SK-N-SH (cell line): ENCODE results near the gene PERM1. TPM values are rescaled to one million over a fixed set of nuclear protein-coding genes. Genes with fewer than 3 reads are reported as not detected.
A peak's percentile ranks its signal among the peaks of the same experiment; 100 is the strongest.

Experiments
- CTCF ChIA-PET: fragments of 300-600, 350-600 bp; formaldehyde crosslinking; extraction: SDS; loops from one replicate; lab custom pipeline; 2021; lab: Yijun Ruan, JAX
- POLR2A ChIA-PET: fragments of 350-600 bp; sonication (Branson Sonifier 250); formaldehyde crosslinking; extraction: SDS; loops from one replicate; lab custom pipeline; 2020; ENCODE audit warnings: antibody characterized with exemption, inconsistent platforms; lab: Yijun Ruan, JAX
- DNase-seq: peaks from one replicate; pipeline ENCODE4 v3.0.0; 2012
- H2AFZ ChIP-seq: fragments of 200-600 bp; sonication (generic); 2 replicates; pipeline ENCODE4 v1.8.1; 2016; ENCODE audit warnings: antibody characterized with exemption, mild to moderate bottlenecking, low read depth
- H3F3A ChIP-seq: fragments of 200-600 bp; sonication (generic); replicated peaks from 2 replicates; pipeline ENCODE3; 2016; ENCODE audit warnings: antibody characterized with exemption, mild to moderate bottlenecking; ENCODE audit not compliant: insufficient read depth
- H3K27ac ChIP-seq, 2 experiments: fragments of 200-500 bp in 1 of 2; fragments of 200-600 bp in 1 of 2; sonication (Bioruptor generic) in 1 of 2; sonication (generic), shearing (Covaris generic) in 1 of 2; 2 replicates each; pipeline versions ENCODE4 v1.5.1 to v1.6.1; 2014 to 2016; ENCODE audit warnings: low read depth in 2 of 2, inconsistent platforms in 1 of 2, low read length in 1 of 2, mild to moderate bottlenecking in 1 of 2, mixed read lengths in 1 of 2
- H3K27me3 ChIP-seq: fragments of 200-600 bp; sonication (generic), shearing (Covaris generic); 2 replicates; pipeline ENCODE4 v1.6.1; 2016; ENCODE audit warnings: mixed run types; ENCODE audit not compliant: insufficient read depth
- H3K36me3 ChIP-seq, 2 experiments: fragments of 200-500 bp in 1 of 2; fragments of 200-600 bp in 1 of 2; sonication (Bioruptor generic) in 1 of 2; sonication (generic) in 1 of 2; replicated peaks in 1 of 2; 2 replicates each; pipeline versions ENCODE3 to v1.5.1; 2014 to 2016; ENCODE audit warnings: low read length in 1 of 2, mild to moderate bottlenecking in 1 of 2; ENCODE audit not compliant: insufficient read depth in 2 of 2, control insufficient read depth in 1 of 2
- H3K4me1 ChIP-seq, 2 experiments: fragments of 200-500 bp in 1 of 2; fragments of 200-600 bp in 1 of 2; sonication (Bioruptor generic) in 1 of 2; sonication (generic), shearing (Covaris generic) in 1 of 2; 2 replicates each; pipeline versions ENCODE4 v1.5.1 to v1.6.1; 2014 to 2016; ENCODE audit warnings: low read depth in 1 of 2, low read length in 1 of 2, mixed run types in 1 of 2; ENCODE audit not compliant: insufficient read depth in 2 of 2, control insufficient read depth in 1 of 2
- H3K4me2 ChIP-seq: fragments of 200-600 bp; sonication (generic), shearing (Covaris generic); 2 replicates; pipeline ENCODE4 v1.6.1; 2017; ENCODE audit warnings: mixed run types
- H3K4me3 ChIP-seq, 2 experiments: fragments of 200-500 bp in 1 of 2; fragments of 200-600 bp in 1 of 2; sonication (Bioruptor generic) in 1 of 2; sonication (generic), shearing (Covaris generic) in 1 of 2; 2 replicates each; pipeline versions ENCODE4 v1.5.1 to v1.8.1; 2014 to 2016; ENCODE audit warnings: low read depth in 2 of 2, inconsistent platforms in 1 of 2, low read length in 1 of 2, mild to moderate bottlenecking in 1 of 2, mixed read lengths in 1 of 2, moderate library complexity in 1 of 2
- H3K79me2 ChIP-seq: fragments of 200-600 bp; sonication (generic); 2 replicates; pipeline ENCODE4 v1.8.1; 2017; ENCODE audit warnings: mild to moderate bottlenecking; ENCODE audit not compliant: insufficient read depth
- H3K9ac ChIP-seq: fragments of 200-600 bp; sonication (generic); 2 replicates; pipeline ENCODE4 v1.6.1; 2017; ENCODE audit warnings: mixed run types
- H3K9me2 ChIP-seq: fragments of 200-600 bp; sonication (generic); 2 replicates; pipeline ENCODE4 v1.6.1; 2017; ENCODE audit warnings: mixed run types
- H3K9me3 ChIP-seq: fragments of 200-600 bp; sonication (generic); 2 replicates; pipeline ENCODE4 v1.6.1; 2017; ENCODE audit warnings: mixed run types, mild to moderate bottlenecking, moderate library complexity
- H4K20me1 ChIP-seq: fragments of 200-600 bp; sonication (generic); 2 replicates; pipeline ENCODE4 v1.6.1; 2017; ENCODE audit warnings: mild to moderate bottlenecking, mixed run types; ENCODE audit not compliant: insufficient read depth
- ELF1 ChIP-seq: IDR thresholded peaks from 2 replicates; pipeline ENCODE4 v1.4.0; 2012
- EP300 ChIP-seq, 2 experiments: IDR thresholded peaks; 2 replicates each; pipeline versions ENCODE4 v1.4.0 to v1.6.1; 2012; ENCODE audit warnings: borderline replicate concordance in 1 of 2, low read depth in 1 of 2, low read length in 1 of 2
- FOSL2 ChIP-seq: IDR thresholded peaks from 2 replicates; pipeline ENCODE4 v1.4.0; 2012; ENCODE audit warnings: low read depth, mild to moderate bottlenecking, moderate library complexity, borderline replicate concordance
- GABPA ChIP-seq: IDR thresholded peaks from 2 replicates; pipeline ENCODE4 v1.4.0; 2012; ENCODE audit warnings: low read depth, mild to moderate bottlenecking
- GATA2 ChIP-seq: sonication (generic); formaldehyde crosslinking; IDR thresholded peaks from 2 replicates; pipeline ENCODE4 v1.5.0; 2020; ENCODE audit warnings: mild to moderate bottlenecking, missing genetic modification reagents
- JUND ChIP-seq: IDR thresholded peaks from 2 replicates; pipeline ENCODE4 v1.4.0; 2012
- MAX ChIP-seq: IDR thresholded peaks from 2 replicates; pipeline ENCODE4 v1.4.0; 2012; ENCODE audit warnings: low read depth
- MEF2A ChIP-seq: IDR thresholded peaks from 2 replicates; pipeline ENCODE4 v1.4.0; 2012; ENCODE audit warnings: low read depth, borderline replicate concordance
- MXI1 ChIP-seq: IDR thresholded peaks from 2 replicates; pipeline ENCODE4 v1.6.1; 2012; ENCODE audit warnings: mild to moderate bottlenecking, low read depth, low read length, improper control_type of control experiment
- NRF1 ChIP-seq: IDR thresholded peaks from 2 replicates; pipeline ENCODE4 v1.6.1; 2012; ENCODE audit warnings: low read depth, mild to moderate bottlenecking, low read length
- POLR2AphosphoS5 ChIP-seq: IDR thresholded peaks from 2 replicates; pipeline ENCODE4 v1.6.1; 2012; ENCODE audit warnings: low read depth, low read length
- RCOR1 ChIP-seq: fragments of 150-350 bp; IDR thresholded peaks from 2 replicates; pipeline ENCODE4 v1.6.1; 2017; ENCODE audit warnings: antibody characterized with exemption, low read length
- REST ChIP-seq: IDR thresholded peaks from 2 replicates; pipeline ENCODE4 v1.6.1; 2012; ENCODE audit warnings: mild to moderate bottlenecking, low read depth, low read length, moderate library complexity
- RXRA ChIP-seq: IDR thresholded peaks from 2 replicates; pipeline ENCODE4 v1.4.0; 2012; ENCODE audit warnings: low read depth, mild to moderate bottlenecking, borderline replicate concordance
- SIN3A ChIP-seq: IDR thresholded peaks from 2 replicates; pipeline ENCODE4 v1.6.1; 2012; ENCODE audit warnings: low read depth, mild to moderate bottlenecking, low read length, moderate library complexity, borderline replicate concordance
- TAF1 ChIP-seq: IDR thresholded peaks from 2 replicates; pipeline ENCODE4 v1.6.1; 2012; ENCODE audit warnings: low read depth, mild to moderate bottlenecking, low read length, moderate library complexity, borderline replicate concordance
- YY1 ChIP-seq: IDR thresholded peaks from 2 replicates; pipeline ENCODE4 v1.4.0; 2012; ENCODE audit warnings: low read depth, mild to moderate bottlenecking
- WGBS: methylation state at CpG from one replicate; pipeline ENCODE4 v1.1.6; 2017; ENCODE audit warnings: low lambda C conversion rate; 5-methylcytosine and 5-hydroxymethylcytosine counted together
- polyA plus RNA-seq, 3 experiments: library from polyadenylated mRNA; depleted of rRNA; stranded (reverse); fragments of >200 nt; gene quantifications; 2 replicates each; pipeline ENCODE4 v1.2.3, GENCODE V29; 2012

Gene PERM1
- polyA plus RNA-seq, 1 of the 3 experiments (the other 2 are of a cell fraction) = 0.25 TPM

GRCh38 chr1:959731-960362 is 22.0 kb downstream of the PERM1 start:
- 24% methylated on average over 22 of the region's 57 CpGs for WGBS
- H3K4me2 ChIP-seq = peak overlapping the region; percentile 24; the same call in 1 of the 2 replicates
- no peaks in the 10 kb centered on the region for H3K9me2 ChIP-seq

GRCh38 chr1:958823-959730 is 22.8 kb downstream of the PERM1 start, which contains the start of gene NOC2L:
NOC2L (minus strand) TSS chr1:959256; CDS start chr1:959240, 16 bp downstream.
- Histone ChIP-seq H3F3A (no peaks in the 10 kb centered on the region), H2AFZ (peak within 1 kb of the TSS; percentile 74; the same call in 1 of the 2 replicates), H3K79me2 (peaks cover 21% of the 10 kb centered on the region), H3K9ac (peak within 1 kb of the TSS; percentile 76), H3K9me3 (no peaks in the 10 kb centered on the region), H3K9me2 (no peaks in the 10 kb centered on the region), H3K4me3 (peak within 1 kb of the TSS; percentile 74 to 91), H4K20me1 (no peaks in the 10 kb centered on the region), H3K36me3 (peaks cover 0 to 42% of the 10 kb centered on the region in 2 experiments), H3K4me1 (peaks cover 4 to 17% of the 10 kb centered on the region in 2 experiments; a peak in 2 of 4 replicates), H3K27ac (peak within 1 kb of the TSS in 1 of 2 experiments; percentile 47; a peak in 1 of 4 replicates), H3K27me3 (no peaks in the 10 kb centered on the region), H3K4me2 (peak within 1 kb of the TSS; percentile 85)
- peak; percentile 95 for DNase-seq
- ChIA-PET CTCF (interaction anchor here (0.8 to 2.1 kb wide), 7 partner anchors 12 to 90 kb away, joined by 3 to 14 read pairs (median 4); no protein-coding TSS in a partner anchor), POLR2A (interaction anchor here (0.8 to 1.3 kb wide), 2 partner anchors 12 to 13 kb away, joined by 3 to 4 read pairs; no protein-coding TSS in a partner anchor)
- TF ChIP-seq MAX (peak; percentile 84), YY1 (peak; percentile 87), FOSL2 (no peak), EP300 (IDR thresholded peaks at IDR 0.05; ENCODE audit: borderline replicate concordance in 1 of 2, low read depth in 1 of 2, low read length in 1 of 2) (no peak), GATA2 (CRISPR knock-in tag) (no peak), NRF1 (peak; percentile 20; the same call in 1 of the 2 replicates), TAF1 (peak; percentile 92), ELF1 (no peak), MXI1 (peak; percentile 93), POLR2AphosphoS5 (peak; percentile 81), SIN3A (0 out of 2 replicates have a peak, but pooled peaks have one; percentile 45), REST (0 out of 2 replicates have a peak, but pooled peaks have one; percentile 15), GABPA (peak; percentile 86)
- 22% methylated on average over 24 of the region's 101 CpGs for WGBS

More at GRCh38 chr1:959731-960362, 22.0 kb downstream of the PERM1 start:
- DNase-seq = no peak
- ChIA-PET CTCF (interaction anchor here (0.8 to 2.1 kb wide), 6 partner anchors 11 to 91 kb away, joined by 3 to 14 read pairs (median 4); no protein-coding TSS in a partner anchor), POLR2A (interaction anchor here (1.3 kb wide), 1 partner anchor 11 kb away, joined by 4 read pairs; no protein-coding TSS in a partner anchor)
- Histone ChIP-seq H2AFZ (no peak overlapping the region), H3K9me3 (no peaks in the 10 kb centered on the region), H3K27me3 (no peaks in the 10 kb centered on the region), H3K4me1 (peaks cover 4 to 17% of the 10 kb centered on the region in 2 experiments; a peak in 2 of 4 replicates), H3K4me3 (peak overlapping the region; percentile 39 to 75), H3K36me3 (peaks cover 0 to 37% of the 10 kb centered on the region in 2 experiments), H3K79me2 (peaks cover 21% of the 10 kb centered on the region), H3F3A (no peaks in the 10 kb centered on the region), H4K20me1 (no peaks in the 10 kb centered on the region), H3K9ac (peak overlapping the region; percentile 36; the same call in 1 of the 2 replicates), H3K27ac (no peak overlapping the region; a peak in 1 of 4 replicates)
- TF ChIP-seq MEF2A (no peak), JUND (no peak), RXRA (no peak), MAX (no peak), RCOR1 (no peak)
